ENCODE measurements around the gene TMEM132A. TPM values are rescaled to one million over a fixed set of nuclear protein-coding genes. Genes with fewer than 3 reads are reported as not detected.

Gene TMEM132A
- polyA plus RNA-seq, 2 donors = 8.1 to 37.4 TPM

DNA sequence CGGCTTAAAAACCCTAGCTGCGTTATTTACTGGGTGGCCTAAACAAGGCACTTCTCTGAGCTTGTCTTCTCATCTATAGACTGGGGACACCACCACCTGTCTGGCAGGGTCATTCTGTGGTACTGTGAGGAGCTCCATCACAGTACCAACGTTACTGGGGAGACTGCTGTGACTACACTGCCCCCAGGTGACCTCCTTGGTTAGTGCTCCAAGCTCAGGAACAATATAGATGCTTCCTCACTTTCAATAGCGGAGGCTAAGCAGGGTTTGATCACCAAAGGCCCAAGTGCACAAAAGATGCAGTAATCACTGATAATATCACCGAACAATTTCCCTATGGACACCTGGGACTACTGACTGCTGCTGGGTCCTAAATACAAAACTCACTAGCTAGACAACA is 36.7 kb upstream of the TMEM132A start:
- Histone ChIP-seq H3K36me3 (ENCODE audit: control insufficient read depth in 2 of 2, insufficient read depth in 2 of 2, low read length in 1 of 2) (peaks cover 0 to 7% of the 10 kb centered on the region in 2 donors), H3K4me1 (ENCODE audit: control insufficient read depth in 2 of 2, insufficient read depth in 2 of 2, low read length in 1 of 2) (no peaks in the 10 kb centered on the region), H3K4me3 (ENCODE audit: low read depth in 1 of 2, low read length in 2 of 2) (no peak overlapping the region), H3K9me3 (ENCODE audit: control insufficient read depth in 2 of 2, insufficient read depth in 1 of 2, low read depth in 1 of 2, low read length in 1 of 2) (no peaks in the 10 kb centered on the region), H3K27me3 (ENCODE audit: control insufficient read depth in 1 of 2, insufficient read depth in 2 of 2, low read length in 2 of 2) (no peaks in the 10 kb centered on the region), H3K27ac (ENCODE audit: low read depth in 2 of 2, low read length in 1 of 2) (no peak overlapping the region)
- 57 to 66% methylated on average over 5 of the region's 5 CpGs for WGBS, 2 donors

DNA sequence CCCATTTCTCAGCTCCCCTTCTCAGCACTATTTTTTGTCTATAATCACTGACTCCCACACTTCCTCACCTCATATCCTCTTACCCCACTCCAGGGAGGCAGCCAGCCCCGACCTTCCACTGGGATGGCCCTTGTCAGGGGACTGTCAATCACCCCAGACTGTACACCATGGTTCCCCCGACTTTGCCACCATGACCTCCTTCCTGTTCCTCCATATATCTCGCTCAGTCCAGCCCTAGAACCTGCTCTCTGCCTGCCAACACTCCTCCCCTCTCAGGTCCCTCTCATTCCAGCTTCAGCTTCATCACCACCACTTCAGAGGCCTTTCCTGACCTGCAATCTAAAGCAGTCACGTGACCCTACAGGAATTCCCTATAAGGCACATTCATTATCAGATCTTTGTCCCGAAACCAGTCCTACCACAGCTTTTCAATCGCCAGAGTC is 34.4 kb upstream of the TMEM132A start:
- WGBS, 2 donors = 59 to 62% methylated on average over 6 of the region's 6 CpGs
- H3K36me3 ChIP-seq (ENCODE audit: control insufficient read depth in 2 of 2, insufficient read depth in 2 of 2, low read length in 1 of 2) = peaks cover 3 to 9% of the 10 kb centered on the region in 2 donors

DNA sequence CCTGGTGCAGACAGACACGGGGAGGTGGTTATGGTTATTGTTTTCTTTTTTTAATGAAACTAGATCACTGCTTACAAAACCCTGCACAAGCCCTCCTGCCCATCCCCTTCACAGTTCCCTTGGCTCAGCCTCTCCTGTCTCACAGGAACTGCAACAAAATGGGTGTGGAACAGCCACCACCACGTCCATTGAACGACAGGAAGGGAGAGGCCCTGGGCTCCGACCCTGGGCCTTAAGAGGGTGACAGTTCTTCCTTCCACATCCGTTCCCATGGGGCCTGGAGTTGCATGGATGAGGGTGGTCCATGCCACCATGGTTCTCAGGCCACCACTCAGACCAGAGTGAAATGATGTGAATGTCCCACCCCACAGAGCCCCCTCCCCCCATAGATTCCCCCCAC is 33.6 kb upstream of the TMEM132A start:
- Histone ChIP-seq H3K27me3 (ENCODE audit: control insufficient read depth in 1 of 2, insufficient read depth in 2 of 2, low read length in 2 of 2) (no peaks in the 10 kb centered on the region), H3K36me3 (ENCODE audit: control insufficient read depth in 2 of 2, insufficient read depth in 2 of 2, low read length in 1 of 2) (peaks cover 6 to 9% of the 10 kb centered on the region in 2 donors), H3K4me1 (ENCODE audit: control insufficient read depth in 2 of 2, insufficient read depth in 2 of 2, low read length in 1 of 2) (no peaks in the 10 kb centered on the region), H3K9me3 (ENCODE audit: control insufficient read depth in 2 of 2, insufficient read depth in 1 of 2, low read depth in 1 of 2, low read length in 1 of 2) (no peaks in the 10 kb centered on the region), H3K4me3 (ENCODE audit: low read depth in 1 of 2, low read length in 2 of 2) (no peak overlapping the region), H3K27ac (ENCODE audit: low read depth in 2 of 2, low read length in 1 of 2) (no peak overlapping the region)
- WGBS, 2 donors = 52 to 69% methylated on average over 5 of the region's 5 CpGs

More for the DNA sequence above, 34.4 kb upstream of the TMEM132A start:
- no peaks in the 10 kb centered on the region for H3K27me3 ChIP-seq (ENCODE audit: control insufficient read depth in 1 of 2, insufficient read depth in 2 of 2, low read length in 2 of 2)
- H3K27ac ChIP-seq (ENCODE audit: low read depth in 2 of 2, low read length in 1 of 2) = no peak overlapping the region
- no peaks in the 10 kb centered on the region for H3K9me3 ChIP-seq (ENCODE audit: control insufficient read depth in 2 of 2, insufficient read depth in 1 of 2, low read depth in 1 of 2, low read length in 1 of 2)
- H3K4me3 ChIP-seq (ENCODE audit: low read depth in 1 of 2, low read length in 2 of 2) = no peak overlapping the region
- H3K4me1 ChIP-seq (ENCODE audit: control insufficient read depth in 2 of 2, insufficient read depth in 2 of 2, low read length in 1 of 2) = no peaks in the 10 kb centered on the region

DNA sequence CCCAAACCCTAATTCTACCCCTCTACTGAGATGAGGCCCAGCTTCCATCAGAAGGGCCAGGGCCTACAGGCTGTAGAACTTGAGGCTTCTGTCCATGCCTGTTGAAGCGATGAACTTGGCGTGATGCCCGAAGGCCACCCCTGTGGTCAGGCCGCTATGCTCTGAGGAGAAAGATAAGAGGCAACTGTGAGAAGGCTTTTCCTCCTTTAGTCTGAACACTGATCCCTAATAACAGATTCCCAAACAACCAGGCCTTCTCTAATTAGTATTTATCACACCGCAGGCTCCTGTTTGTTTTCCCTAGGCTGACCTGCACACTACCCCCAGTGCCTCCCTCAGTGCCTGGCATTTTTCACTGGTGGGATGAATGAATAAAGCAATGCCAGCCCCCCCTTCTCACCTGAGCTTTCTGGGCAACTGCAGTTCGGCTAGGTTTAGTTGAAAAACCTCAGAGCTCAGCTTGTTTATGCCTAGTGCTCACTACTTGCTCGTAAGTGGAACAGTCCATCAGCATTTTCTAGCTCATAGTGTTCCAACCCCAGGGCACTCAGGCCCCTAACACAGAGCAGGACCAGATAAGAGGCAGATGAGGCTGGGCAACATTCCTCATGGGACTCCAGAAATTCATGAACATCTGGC is 33.0 kb upstream of the TMEM132A start:
- no peak overlapping the region for H3K27ac ChIP-seq (ENCODE audit: low read depth in 2 of 2, low read length in 1 of 2)
- H3K4me1 ChIP-seq (ENCODE audit: control insufficient read depth in 2 of 2, insufficient read depth in 2 of 2, low read length in 1 of 2) = no peaks in the 10 kb centered on the region
- no peaks in the 10 kb centered on the region for H3K9me3 ChIP-seq (ENCODE audit: control insufficient read depth in 2 of 2, insufficient read depth in 1 of 2, low read depth in 1 of 2, low read length in 1 of 2)
- no peak overlapping the region for H3K4me3 ChIP-seq (ENCODE audit: low read depth in 1 of 2, low read length in 2 of 2)
- WGBS, 2 donors = 79 to 83% methylated on average over 7 of the region's 7 CpGs
- H3K27me3 ChIP-seq (ENCODE audit: control insufficient read depth in 1 of 2, insufficient read depth in 2 of 2, low read length in 2 of 2) = no peaks in the 10 kb centered on the region
- peaks cover 6 to 11% of the 10 kb centered on the region in 2 donors for H3K36me3 ChIP-seq (ENCODE audit: control insufficient read depth in 2 of 2, insufficient read depth in 2 of 2, low read length in 1 of 2)

DNA sequence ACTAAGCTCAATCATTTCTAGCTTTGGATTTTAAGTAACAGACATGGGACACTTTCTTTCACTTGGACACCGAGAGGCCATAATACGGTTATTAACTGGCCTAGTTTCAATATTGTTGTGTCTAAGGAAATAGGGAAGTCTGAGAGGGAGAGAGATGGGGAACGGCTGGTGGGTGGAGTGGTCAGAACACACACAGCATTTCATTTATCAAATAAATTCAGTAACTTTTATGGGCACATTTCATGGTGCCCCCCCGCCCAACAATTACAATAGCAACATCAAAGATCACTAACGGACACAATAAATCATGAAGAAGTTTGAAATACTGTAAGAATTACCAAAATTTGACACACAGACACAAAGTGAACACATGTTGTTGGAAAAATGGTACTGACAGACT is 28.6 kb upstream of the TMEM132A start:
- no peaks in the 10 kb centered on the region for H3K4me1 ChIP-seq (ENCODE audit: control insufficient read depth in 2 of 2, insufficient read depth in 2 of 2, low read length in 1 of 2)
- H3K27ac ChIP-seq (ENCODE audit: low read depth in 2 of 2, low read length in 1 of 2) = no peak overlapping the region
- H3K27me3 ChIP-seq (ENCODE audit: control insufficient read depth in 1 of 2, insufficient read depth in 2 of 2, low read length in 2 of 2) = no peaks in the 10 kb centered on the region
- peaks cover 22 to 36% of the 10 kb centered on the region in 2 donors for H3K36me3 ChIP-seq (ENCODE audit: control insufficient read depth in 2 of 2, insufficient read depth in 2 of 2, low read length in 1 of 2)
- H3K4me3 ChIP-seq (ENCODE audit: low read depth in 1 of 2, low read length in 2 of 2) = no peak overlapping the region
- no peaks in the 10 kb centered on the region for H3K9me3 ChIP-seq (ENCODE audit: control insufficient read depth in 2 of 2, insufficient read depth in 1 of 2, low read depth in 1 of 2, low read length in 1 of 2)
- WGBS, 2 donors = 84 to 91% methylated on average over 5 of the region's 5 CpGs

DNA sequence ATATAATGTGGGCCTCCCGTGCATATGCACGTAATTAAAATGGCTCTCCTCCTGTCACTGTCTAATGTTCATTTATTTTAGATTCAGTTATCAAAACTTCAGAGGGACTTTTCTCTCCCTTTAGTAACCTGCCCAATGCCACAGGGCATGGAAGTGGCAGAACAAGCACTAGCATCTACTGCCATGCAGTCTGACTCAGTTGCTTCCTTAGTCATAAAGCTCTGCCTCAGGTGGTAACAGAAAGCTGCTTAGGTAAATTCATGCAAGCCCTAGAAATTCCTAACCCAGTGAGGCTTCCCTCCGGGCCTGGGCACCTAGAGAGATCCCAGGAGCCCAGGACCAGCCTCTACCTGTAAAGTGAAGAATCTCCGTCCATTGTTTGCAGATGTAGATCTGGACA is 26.8 kb upstream of the TMEM132A start:
- Histone ChIP-seq H3K27ac (ENCODE audit: low read depth in 2 of 2, low read length in 1 of 2) (no peak overlapping the region), H3K4me3 (ENCODE audit: low read depth in 1 of 2, low read length in 2 of 2) (no peak overlapping the region), H3K9me3 (ENCODE audit: control insufficient read depth in 2 of 2, insufficient read depth in 1 of 2, low read depth in 1 of 2, low read length in 1 of 2) (no peaks in the 10 kb centered on the region), H3K36me3 (ENCODE audit: control insufficient read depth in 2 of 2, insufficient read depth in 2 of 2, low read length in 1 of 2) (peaks cover 31 to 45% of the 10 kb centered on the region in 2 donors), H3K27me3 (ENCODE audit: control insufficient read depth in 1 of 2, insufficient read depth in 2 of 2, low read length in 2 of 2) (no peaks in the 10 kb centered on the region), H3K4me1 (ENCODE audit: control insufficient read depth in 2 of 2, insufficient read depth in 2 of 2, low read length in 1 of 2) (no peaks in the 10 kb centered on the region)
- 87 to 89% methylated on average over 4 of the region's 4 CpGs for WGBS, 2 donors

DNA sequence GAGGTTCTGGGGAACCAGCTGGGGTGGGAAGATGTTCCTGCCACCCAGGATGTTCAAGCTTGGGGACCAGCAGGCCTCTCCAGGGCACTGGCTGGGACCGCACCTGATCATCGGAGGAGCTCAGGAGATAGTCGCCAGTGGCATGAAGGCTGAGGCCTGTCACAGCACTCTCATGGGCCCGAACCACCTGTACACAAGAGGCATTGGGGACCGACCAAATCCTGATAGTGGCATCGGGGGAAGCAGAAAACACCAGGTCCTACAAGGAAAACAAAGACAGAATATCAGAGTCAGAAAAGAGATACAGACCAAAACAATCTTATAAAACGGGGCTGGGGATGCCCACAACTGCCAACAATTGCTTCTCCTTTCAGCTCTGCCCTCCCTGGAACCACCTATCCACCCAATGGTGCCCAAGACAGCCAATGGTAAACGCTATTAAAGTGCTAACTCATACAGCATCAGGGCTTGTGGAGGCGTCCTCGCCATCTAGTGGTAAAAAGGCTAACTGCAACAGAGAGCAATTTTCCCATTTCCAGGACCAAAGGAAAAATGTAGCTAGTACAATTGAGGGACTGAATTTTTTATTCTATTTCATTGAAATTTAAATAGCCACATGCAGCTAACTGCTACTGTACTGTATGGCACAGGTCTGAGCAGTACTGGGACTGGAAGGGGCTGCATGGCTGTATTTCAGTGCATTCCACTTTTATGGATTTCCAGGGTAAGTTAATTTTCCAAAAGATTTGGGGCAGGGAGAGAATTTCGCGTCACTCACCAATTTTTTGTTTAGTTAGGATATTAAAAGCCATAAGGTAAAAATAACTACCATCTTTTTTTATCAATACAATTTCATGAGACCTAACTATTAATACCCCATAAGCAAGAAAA is 25.0 kb upstream of the TMEM132A start:
- Histone ChIP-seq H3K36me3 (ENCODE audit: control insufficient read depth in 2 of 2, insufficient read depth in 2 of 2, low read length in 1 of 2) (peaks cover 31 to 57% of the 10 kb centered on the region in 2 donors), H3K4me3 (ENCODE audit: low read depth in 1 of 2, low read length in 2 of 2) (no peak overlapping the region), H3K4me1 (ENCODE audit: control insufficient read depth in 2 of 2, insufficient read depth in 2 of 2, low read length in 1 of 2) (no peaks in the 10 kb centered on the region), H3K27me3 (ENCODE audit: control insufficient read depth in 1 of 2, insufficient read depth in 2 of 2, low read length in 2 of 2) (no peaks in the 10 kb centered on the region), H3K27ac (ENCODE audit: low read depth in 2 of 2, low read length in 1 of 2) (no peak overlapping the region), H3K9me3 (ENCODE audit: control insufficient read depth in 2 of 2, insufficient read depth in 1 of 2, low read depth in 1 of 2, low read length in 1 of 2) (no peaks in the 10 kb centered on the region)
- WGBS, 2 donors = 59% methylated on average over 12 of the region's 12 CpGs

DNA sequence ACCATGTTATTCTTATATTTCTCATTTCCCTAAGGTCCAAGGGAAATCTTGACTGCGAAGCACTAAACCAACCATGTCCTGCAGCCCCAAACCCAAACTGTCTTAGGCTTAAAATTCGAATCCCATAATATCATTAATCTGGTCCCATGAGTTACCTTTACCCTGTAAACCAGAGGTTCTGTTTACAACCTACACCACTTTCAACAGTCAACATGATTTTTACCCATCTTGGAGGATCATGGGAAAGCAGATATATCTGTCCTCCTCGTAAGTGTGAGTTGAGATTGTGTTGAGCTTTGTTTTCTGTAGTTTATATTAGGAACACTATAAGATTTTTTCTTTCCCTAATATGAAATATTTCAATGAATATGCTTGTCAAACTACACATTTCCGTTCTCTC is 24.3 kb upstream of the TMEM132A start:
- WGBS, 2 donors = 69 to 72% methylated on average over 4 of the region's 4 CpGs
- Histone ChIP-seq H3K27ac (ENCODE audit: low read depth in 2 of 2, low read length in 1 of 2) (no peak overlapping the region), H3K36me3 (ENCODE audit: control insufficient read depth in 2 of 2, insufficient read depth in 2 of 2, low read length in 1 of 2) (peaks cover 28 to 57% of the 10 kb centered on the region in 2 donors)

DNA sequence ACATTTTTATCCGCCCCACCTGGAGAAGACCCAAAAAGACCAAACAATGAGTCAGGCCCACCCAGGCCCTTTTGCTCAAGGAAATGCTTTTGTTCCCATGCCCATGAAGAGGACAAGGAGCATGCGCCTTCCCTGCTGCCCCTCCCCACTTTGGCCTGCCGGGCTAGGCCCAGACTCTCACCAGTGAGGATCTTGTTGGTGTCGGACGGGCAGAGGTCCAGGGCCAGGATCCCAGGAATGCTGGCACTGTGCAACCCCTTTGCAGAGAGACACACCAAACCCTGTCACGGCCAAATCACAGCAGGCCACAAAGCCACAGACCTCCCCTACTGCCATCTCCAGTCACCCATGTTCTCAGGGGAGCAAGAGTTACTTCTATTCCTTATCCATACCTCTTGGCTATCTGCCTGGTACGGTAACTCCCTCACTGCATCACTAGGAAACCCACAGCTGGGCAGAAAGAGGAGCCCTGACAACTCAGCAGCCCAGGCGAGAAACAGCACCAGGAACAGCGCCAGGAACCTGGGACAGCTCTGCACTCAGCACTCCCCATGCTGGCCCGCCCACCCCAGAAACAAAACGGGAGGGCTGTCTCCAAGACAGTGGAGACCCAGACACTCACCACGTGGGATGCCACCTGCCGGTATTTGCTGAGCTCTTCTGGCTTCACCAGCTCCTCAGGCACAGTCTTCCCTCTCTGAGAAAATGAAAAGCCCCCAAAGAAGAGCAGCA is 23.4 kb upstream of the TMEM132A start:
- 80 to 88% methylated on average over 13 of the region's 13 CpGs for WGBS, 2 donors
- no peak overlapping the region for H3K27ac ChIP-seq (ENCODE audit: low read depth in 2 of 2, low read length in 1 of 2)
- no peaks in the 10 kb centered on the region for H3K9me3 ChIP-seq (ENCODE audit: control insufficient read depth in 2 of 2, insufficient read depth in 1 of 2, low read depth in 1 of 2, low read length in 1 of 2)
- H3K27me3 ChIP-seq (ENCODE audit: control insufficient read depth in 1 of 2, insufficient read depth in 2 of 2, low read length in 2 of 2) = no peaks in the 10 kb centered on the region
- H3K36me3 ChIP-seq (ENCODE audit: control insufficient read depth in 2 of 2, insufficient read depth in 2 of 2, low read length in 1 of 2) = peaks cover 25 to 57% of the 10 kb centered on the region in 2 donors
- H3K4me1 ChIP-seq (ENCODE audit: control insufficient read depth in 2 of 2, insufficient read depth in 2 of 2, low read length in 1 of 2) = no peaks in the 10 kb centered on the region
- no peak overlapping the region for H3K4me3 ChIP-seq (ENCODE audit: low read depth in 1 of 2, low read length in 2 of 2)

More for the DNA sequence above, 24.3 kb upstream of the TMEM132A start:
- no peak overlapping the region for H3K4me3 ChIP-seq (ENCODE audit: low read depth in 1 of 2, low read length in 2 of 2)
- no peaks in the 10 kb centered on the region for H3K9me3 ChIP-seq (ENCODE audit: control insufficient read depth in 2 of 2, insufficient read depth in 1 of 2, low read depth in 1 of 2, low read length in 1 of 2)
- no peaks in the 10 kb centered on the region for H3K27me3 ChIP-seq (ENCODE audit: control insufficient read depth in 1 of 2, insufficient read depth in 2 of 2, low read length in 2 of 2)
- no peaks in the 10 kb centered on the region for H3K4me1 ChIP-seq (ENCODE audit: control insufficient read depth in 2 of 2, insufficient read depth in 2 of 2, low read length in 1 of 2)
